SH-SY5Y (cell line): Measurements from ENCODE around the gene TRABD2B.

ENCODE experiments used
- GATA2 ChIP-seq: IDR thresholded peaks from 2 replicates; pipeline ENCODE4 v1.6.1; 2011; ENCODE audit warnings: mild to moderate bottlenecking, low read depth, low read length
- GATA3 ChIP-seq: IDR thresholded peaks from 2 replicates; pipeline ENCODE4 v1.6.1; 2011; ENCODE audit warnings: low read depth, mild to moderate bottlenecking, low read length, moderate library complexity

GRCh38 chr1:47769295-47769694, 227.9 kb downstream of the TRABD2B start:
- TF ChIP-seq GATA2 (no peak), GATA3 (no peak)
